Activated CD8-positive, alpha-beta memory T cell treated with anti-CD3 and anti-CD28 coated beads, Interleukin-2, amount 50 U/mL, for 48 hours (primary cell): ENCODE results near the gene ACP7.
"Not testable (repeated sequence)": the region's sequence is repeated elsewhere in the genome, so short reads cannot be mapped to it uniquely, and the experiment has no call there.

Experiments used
- DNase-seq: peaks from one replicate; pipeline ENCODE4 v3.0.0-alpha.2; 2020

Gene ACP7

GRCh38 chr19:39110263-39110967, 26.2 kb downstream of the ACP7 start:
- peak; percentile 91 for DNase-seq

GRCh38 chr19:39111593-39112199, 27.5 kb downstream of the ACP7 start:
- DNase-seq = no peak

- no peak for DNase-seq
Observed at GRCh38 chr19:39112338-39112890, 28.2 kb downstream of the ACP7 start.

GRCh38 chr19:39113199-39113598, 29.0 kb downstream of the ACP7 start:
- DNase-seq = no peak

GRCh38 chr19:39115105-39115847, 31.1 kb downstream of the ACP7 start:
- no peak for DNase-seq

- not testable (repeated sequence) for DNase-seq
Observed at GRCh38 chr19:39117023-39117422, 32.9 kb downstream of the ACP7 start.

GRCh38 chr19:39119830-39120229, 35.7 kb downstream of the ACP7 start:
- DNase-seq = no peak

- no peak for DNase-seq
Observed at GRCh38 chr19:39122934-39123731, 39.0 kb downstream of the ACP7 start.

GRCh38 chr19:39124136-39124764, 40.1 kb downstream of the ACP7 start:
- no peak for DNase-seq

- DNase-seq = no peak
Observed at GRCh38 chr19:39125199-39125553, 41.0 kb downstream of the ACP7 start.

GRCh38 chr19:39125554-39126311, 41.6 kb downstream of the ACP7 start, which contains the start of gene PAK4:
PAK4 (plus strand) TSS chr19:39125786; CDS start chr19:39169554, 43,768 bp downstream.
- DNase-seq = peak; percentile 99

- no peak for DNase-seq
Observed at GRCh38 chr19:39126312-39127187, 42.4 kb downstream of the ACP7 start.

GRCh38 chr19:39127812-39128515, 43.8 kb downstream of the ACP7 start:
- DNase-seq = no peak

GRCh38 chr19:39128516-39129079, 44.4 kb downstream of the ACP7 start:
- DNase-seq = no peak

GRCh38 chr19:39129116-39129515, 44.9 kb downstream of the ACP7 start:
- no peak for DNase-seq

GRCh38 chr19:39130337-39131254, 46.4 kb downstream of the ACP7 start:
- no peak for DNase-seq

GRCh38 chr19:39131255-39131755, 47.1 kb downstream of the ACP7 start:
- DNase-seq = no peak

GRCh38 chr19:39132344-39132969, 48.3 kb downstream of the ACP7 start:
- DNase-seq = no peak
